GM12801 (cell line): ENCODE results near the gene GARIN3.

Experiments
- CTCF ChIP-seq: IDR thresholded peaks from one replicate; pipeline ENCODE4 v1.5.1; 2011; ENCODE audit warnings: control low read depth; ENCODE audit not compliant: insufficient read length; ENCODE audit errors: extremely low read depth

The GARIN3 gene

GRCh38 chr5:157193699-157194424 is 27.8 kb upstream of the GARIN3 start:
- no peak for TF ChIP-seq CTCF

- TF ChIP-seq CTCF = no peak
These were observed 23.2 kb upstream of the GARIN3 start for GRCh38 chr5:157189223-157189622.

GRCh38 chr5:157188270-157188669 is 22.2 kb upstream of the GARIN3 start:
- no peak for TF ChIP-seq CTCF

GRCh38 chr5:157187046-157187754 is 21.1 kb upstream of the GARIN3 start:
- no peak for TF ChIP-seq CTCF

GRCh38 chr5:157186309-157187045 is 20.4 kb upstream of the GARIN3 start:
- no peak for TF ChIP-seq CTCF

- TF ChIP-seq CTCF = no peak
These were observed 18.1 kb upstream of the GARIN3 start for GRCh38 chr5:157184117-157184670.

GRCh38 chr5:157182143-157182757 is 16.2 kb upstream of the GARIN3 start:
- no peak for TF ChIP-seq CTCF
